GM18907 (cell line): ENCODE results near the gene TOPORS.
"Not testable (repeated sequence)": the region's sequence is repeated elsewhere in the genome, so short reads cannot be mapped to it uniquely, and the experiment has no call there.

Experiments used
- ATAC-seq: cut with Tn5 transposase; IDR thresholded peaks from one replicate; pipeline ENCODE4 v1.9.1; 2021; ENCODE audit warnings: mild to moderate bottlenecking, moderate library complexity; ENCODE audit not compliant: unreplicated experiment

The TOPORS gene

DNA sequence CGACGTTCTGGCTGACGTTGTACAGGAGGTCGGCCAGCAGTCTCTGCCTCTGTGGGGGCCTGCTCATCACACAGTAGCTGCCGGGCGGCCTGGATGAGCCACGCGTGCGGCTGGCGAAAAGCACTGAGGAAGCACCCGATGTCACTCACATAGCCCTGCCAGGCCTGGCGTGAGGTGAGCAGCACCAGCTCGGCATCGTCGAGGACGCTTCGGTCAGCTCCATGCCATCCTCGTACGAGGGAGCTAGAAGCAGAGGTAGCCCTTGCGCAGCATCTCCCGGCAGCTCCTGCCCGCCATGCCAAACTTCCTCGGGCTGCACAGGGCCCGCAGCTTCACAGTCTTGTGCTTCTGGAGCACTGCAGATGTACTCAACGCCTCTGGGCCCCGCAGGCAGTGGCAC, 14.4 kb upstream of the TOPORS start:
- ATAC-seq, result no peak

DNA sequence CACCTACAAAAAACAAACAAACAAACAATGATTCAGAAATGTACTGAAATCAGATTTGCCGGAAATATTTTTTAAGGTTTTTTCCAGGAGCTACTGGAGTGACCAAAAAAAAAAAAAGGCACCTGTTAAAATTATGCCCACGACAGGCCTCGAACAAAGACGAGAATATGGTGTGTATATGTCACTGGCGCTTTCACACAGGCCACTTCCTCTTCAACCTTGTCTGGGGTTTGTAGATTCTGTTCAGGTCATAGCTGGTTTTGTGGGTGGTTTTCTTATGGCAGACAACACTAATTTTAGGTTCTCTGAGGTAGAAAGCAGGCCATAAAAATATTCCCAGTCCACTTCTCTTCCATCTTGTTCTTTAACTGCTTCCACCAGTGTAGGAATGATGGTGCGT, 13.6 kb upstream of the TOPORS start:
- ATAC-seq, result no peak

DNA sequence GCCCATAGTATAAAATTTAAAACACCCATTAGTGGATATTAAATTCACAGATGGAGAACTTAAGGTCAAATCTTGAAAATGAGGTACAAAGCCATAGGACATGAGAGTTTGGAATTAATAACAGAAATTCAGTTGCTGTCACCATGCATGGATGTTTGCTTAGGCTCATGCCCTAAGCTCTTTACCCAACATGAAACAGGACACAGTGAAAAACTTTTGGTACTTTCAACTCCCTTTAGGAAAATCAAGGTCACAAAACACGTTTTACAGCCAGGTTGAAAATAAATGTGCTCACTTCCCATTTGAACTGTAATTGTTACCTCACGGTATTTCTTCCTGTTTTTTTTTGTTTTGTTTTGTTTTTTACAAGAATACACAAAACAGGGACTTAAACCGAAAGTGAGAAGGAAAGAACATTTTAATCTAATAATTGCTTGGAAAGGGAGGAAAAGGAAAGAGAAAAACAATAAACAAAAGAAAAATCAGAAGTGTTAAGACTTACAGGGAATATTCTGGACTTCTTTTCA, 6.1 kb upstream of the TOPORS start:
- ATAC-seq, result no peak

DNA sequence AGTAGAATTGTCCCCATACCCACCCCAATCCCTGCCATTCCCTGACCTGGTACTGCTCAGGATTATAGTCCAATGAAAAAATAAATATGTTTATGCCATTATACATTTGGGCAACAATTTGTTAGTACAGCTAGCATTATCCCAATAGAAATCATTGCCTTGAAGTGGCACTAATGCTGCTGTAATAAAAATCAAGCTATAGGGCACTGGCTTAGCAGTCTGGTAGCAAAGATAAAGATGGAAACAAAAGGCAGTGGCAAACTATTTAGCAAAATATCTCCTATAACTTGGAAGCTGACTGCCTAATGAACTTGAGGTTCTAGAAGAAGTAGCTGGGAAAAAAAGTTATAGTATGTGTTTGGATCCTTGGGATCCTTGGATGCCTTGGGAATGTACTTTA, 2.2 kb upstream of the TOPORS start:
- ATAC-seq, result no peak

DNA sequence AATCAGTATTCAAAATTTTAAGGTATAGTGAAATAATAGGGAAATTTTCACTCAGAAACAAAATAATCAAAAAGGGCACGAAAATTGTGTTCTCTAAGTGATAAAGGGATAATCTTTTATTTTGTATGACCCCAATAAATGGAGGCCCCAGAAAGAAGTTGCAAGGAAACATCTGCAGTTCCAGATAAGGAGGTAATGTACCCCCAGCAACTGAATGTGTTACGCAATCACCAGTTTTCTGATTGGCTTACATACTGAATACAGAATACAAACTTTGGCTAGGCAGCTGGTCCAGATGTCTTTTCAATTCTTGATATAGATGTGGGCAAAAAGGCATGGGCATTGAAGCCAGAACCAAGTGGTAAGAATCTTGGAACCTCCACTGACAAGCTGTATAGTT, 1.7 kb upstream of the TOPORS start:
- ATAC-seq, result no peak

DNA sequence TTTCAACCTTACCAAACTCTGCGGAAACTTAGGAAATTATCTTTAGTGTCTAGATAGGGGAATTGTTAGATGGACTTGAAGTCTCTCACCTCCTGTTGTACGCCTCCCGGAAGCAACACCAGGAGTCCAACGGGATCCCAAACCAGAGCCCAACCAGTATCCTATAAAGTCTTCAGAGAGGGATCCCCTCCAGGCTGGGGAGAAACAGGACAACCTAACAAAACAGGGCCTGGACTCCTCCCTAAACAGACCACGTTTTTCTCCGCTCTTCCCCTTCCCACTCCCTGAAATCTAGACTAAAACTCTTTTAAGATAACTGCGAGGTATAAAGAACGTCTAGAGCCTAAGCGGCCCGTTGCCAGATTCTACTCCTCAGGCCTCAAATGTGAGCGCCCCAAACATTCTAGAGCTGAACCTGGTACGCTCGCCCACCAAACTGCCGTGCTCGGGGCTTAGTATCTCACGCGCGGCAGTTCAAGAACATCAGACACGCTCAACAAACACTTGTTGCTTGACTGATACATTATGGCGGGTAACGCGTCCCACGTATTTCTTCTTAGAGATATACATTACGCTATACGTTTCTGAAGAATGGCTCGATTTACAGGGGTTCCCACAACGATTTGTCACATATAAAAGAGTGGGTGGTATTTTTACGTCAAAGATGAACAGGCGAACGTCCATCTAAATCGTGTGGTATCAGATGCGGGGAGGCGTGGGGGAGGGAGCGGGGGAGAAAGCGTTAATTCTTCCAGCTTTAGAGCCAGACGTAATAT, 922 bp downstream of the TOPORS start:
- ATAC-seq, result peak; percentile 5

DNA sequence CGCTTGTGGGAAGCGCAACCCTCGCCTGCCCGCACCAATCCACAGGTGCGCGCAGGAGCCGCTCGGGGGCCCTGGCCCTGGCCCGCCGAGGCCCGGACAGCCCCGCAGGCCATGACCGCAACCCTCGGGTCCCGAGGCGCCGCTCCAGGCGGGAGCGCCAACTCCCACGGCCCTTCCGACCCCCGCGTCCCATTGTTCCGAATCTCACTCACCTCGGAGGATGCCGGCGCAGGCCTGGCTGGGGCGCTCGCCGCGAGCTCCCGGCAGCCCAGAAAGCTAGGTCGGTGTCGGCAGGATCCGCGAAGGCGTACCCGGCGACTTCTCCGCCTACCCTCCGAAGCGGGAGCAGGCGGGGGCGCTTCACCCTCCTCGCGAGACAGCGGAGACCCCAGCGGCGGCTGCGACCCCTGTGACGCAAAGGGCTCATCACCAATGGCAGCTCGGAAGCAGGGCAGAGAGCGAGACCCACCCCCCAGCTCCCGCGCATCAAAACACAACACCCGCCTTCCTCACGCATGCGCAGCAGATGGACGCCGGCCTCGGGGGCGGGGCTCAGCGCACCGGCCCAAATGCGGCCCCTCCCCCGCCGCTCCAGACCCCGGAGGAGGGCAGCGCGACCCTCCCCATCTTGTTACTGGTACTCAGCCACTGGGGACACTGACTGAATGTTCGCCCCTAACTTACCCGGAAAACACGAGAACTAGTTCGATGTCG, 1.7 kb downstream of the TOPORS start:
- peak; percentile 76 for ATAC-seq

DNA sequence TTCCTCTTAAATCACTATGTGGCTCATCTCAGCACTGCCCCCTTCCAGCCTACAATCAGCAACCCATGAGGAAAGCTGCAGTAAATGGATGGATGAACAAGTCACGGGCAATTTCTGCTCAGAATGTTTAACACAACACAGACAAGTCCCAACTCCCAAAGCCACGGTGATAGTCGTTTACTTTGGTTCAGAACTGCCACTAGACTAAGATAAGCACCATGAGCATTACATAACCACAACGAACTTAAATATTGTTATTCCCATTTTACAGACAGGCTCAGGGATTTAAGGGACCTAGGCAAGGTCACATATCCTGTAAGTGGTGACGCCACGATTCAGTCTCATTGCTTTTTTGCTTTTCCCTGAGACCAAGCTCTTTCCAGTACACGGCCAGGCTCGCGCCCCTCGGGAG, 2.2 kb downstream of the TOPORS start:
- no peak for ATAC-seq

DNA sequence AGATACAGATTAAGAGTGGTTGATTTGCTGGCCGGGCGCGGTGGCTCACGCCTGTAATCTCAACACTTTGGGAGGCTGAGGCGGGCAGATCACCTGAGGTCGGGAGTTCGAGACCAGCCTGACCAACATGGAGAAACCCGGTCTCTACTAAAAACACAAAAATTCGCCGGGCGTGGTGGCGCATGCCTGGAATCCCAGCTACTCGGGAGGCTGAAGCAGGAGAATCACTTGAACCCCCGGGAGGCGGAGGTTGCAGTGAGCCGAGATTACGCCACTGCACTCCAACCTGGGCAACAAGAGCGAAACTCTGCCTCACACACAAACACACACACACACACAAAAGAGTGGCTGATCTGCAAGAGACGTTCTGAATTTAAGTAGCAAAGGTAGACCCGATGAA, 4.2 kb downstream of the TOPORS start:
- not testable (repeated sequence) for ATAC-seq

DNA sequence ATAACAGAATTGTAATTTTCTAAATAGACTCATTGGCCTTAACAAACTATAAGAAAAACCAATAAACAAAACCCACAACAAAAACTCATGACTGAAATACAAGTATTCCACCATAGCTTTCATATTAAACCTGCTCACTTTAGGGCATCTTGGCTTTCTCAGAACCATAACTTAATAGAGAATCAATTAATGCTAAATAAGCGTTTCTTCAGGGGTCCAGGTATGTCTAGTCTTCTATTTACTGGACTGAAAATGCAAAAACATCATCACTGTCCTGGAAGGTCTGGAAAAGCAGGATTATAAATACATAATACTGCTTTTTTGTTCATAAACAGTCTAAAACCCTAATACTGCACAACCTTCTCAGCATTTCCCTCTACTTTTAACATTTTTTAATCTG, 6.5 kb downstream of the TOPORS start:
- ATAC-seq, result no peak

DNA sequence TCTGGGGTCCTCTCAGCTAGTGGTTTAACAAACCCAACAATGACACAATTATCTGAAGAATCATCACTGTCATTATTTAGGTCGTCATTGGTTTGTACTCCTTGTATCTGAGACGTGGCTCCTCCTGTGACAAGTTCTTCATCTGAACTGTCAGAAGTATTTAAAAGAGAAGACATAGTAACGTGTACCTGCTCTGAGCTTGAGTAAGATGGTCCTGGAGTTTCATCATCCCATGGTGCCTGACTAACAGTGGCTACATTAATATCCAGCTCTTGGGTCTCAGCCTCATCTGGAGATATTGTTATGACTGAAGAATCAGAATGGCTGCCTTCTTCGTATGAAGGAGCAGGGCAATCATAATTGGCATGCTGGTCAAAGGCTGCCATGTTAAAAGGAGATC, 9.3 kb downstream of the TOPORS start:
- ATAC-seq, result no peak

DNA sequence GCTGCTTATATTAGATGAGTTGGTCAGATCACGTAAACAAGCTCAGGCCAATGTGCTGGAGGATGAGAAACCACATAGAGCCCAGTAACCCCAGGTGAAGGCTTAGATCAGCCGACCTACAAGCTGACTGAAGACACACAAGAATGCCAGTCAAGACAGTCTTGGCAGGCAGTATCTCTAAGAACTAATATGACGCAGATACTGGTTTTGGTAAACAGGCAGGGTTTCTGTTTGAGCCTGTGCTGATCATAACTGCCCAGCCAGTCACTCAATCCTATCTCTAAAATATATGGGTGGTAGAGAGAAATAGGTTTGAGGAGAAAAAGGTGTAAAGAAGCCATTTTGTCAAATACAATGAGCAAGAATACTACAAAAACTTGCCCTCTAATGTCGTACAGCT, 18.6 kb downstream of the TOPORS start:
- ATAC-seq, result no peak

DNA sequence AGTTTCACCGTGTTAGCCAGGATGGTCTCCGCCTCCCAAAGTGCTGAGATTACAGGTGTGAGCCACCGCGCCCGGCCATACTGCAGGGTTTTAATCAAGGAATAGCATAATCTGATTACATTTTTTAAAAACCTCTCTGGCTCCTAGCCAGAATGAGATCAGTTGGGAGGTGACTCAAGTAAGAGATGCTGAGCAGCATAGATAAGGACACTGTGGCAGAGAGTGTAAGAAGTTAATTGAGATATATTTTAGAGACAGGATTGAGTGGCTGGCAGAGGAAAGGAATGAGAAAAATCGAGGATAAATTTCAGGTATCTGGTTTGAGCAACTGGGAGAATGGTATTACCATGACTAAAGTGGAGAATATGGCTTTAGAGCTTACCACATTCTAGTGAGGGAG, 19.1 kb downstream of the TOPORS start:
- no peak for ATAC-seq

DNA sequence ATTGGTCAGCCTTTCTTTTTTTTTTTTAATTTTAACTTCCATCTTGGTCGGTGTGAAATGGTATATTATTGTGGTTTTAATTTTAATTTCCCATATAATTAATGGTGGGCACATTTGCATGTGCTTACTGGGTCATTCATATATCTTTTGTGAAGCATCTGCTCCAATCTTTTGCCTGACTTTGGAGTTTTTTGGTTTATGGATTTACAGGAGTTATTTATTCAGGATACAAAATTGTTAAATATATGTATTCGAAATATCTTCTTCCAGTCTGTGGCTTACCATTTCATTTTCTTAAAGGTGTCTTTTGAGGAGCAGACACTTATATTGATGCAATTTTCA, 25.7 kb downstream of the TOPORS start:
- ATAC-seq, result no peak

DNA sequence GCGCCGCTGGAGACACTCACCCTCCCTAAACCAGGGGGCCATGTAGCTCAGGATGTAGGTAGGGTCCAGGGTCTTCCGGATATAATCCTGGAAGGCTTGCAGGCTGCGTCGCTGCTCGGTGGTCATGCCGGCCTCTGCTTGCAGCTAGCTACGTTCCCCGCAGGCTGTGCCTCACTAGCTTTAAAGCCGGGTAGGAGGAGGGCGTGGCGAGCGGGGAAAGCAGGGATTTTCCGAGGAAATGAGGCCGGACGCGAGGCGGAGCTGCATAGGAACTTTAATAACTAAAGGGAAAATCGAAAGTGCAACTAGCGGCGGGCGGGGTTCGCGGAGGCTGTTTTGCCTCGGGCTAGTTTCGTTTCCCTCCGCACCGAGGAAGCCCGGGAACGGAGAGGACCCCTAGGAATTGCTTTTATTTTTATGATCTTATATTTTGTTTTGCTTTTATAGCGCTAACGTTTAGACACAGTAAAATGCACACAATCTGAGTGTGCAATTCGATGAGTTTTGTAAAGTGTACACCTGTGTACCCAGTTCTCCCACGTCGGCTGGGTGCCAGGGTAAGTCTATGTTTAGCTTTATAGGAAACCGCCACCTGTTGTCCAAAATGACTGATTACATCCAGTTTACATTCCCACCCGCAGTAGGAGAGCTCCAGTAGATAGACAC, 26.2 kb downstream of the TOPORS start, which contains the start of gene RIGI:
Gene RIGI (minus strand): TSS at position 156 of the 666 bp plus-strand sequence. CDS start 30 bp downstream, at position 126.
- ATAC-seq, result peak; percentile 86

DNA sequence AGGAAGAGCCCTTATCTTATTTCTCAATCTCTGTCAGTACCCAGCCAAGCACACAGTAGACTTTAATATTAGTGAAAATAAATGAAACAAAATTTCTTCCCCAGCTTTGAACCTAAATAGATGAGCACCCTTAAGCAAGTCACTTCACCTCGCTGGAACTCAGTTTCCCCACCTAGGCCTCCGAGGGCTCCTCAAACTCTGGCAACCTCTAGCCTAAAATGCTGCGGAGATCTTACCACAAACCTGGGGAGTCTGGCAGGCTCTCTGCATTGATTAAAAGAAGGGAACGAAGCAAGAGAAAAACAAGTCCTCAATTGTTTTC, 26.7 kb downstream of the TOPORS start:
- no peak for ATAC-seq

DNA sequence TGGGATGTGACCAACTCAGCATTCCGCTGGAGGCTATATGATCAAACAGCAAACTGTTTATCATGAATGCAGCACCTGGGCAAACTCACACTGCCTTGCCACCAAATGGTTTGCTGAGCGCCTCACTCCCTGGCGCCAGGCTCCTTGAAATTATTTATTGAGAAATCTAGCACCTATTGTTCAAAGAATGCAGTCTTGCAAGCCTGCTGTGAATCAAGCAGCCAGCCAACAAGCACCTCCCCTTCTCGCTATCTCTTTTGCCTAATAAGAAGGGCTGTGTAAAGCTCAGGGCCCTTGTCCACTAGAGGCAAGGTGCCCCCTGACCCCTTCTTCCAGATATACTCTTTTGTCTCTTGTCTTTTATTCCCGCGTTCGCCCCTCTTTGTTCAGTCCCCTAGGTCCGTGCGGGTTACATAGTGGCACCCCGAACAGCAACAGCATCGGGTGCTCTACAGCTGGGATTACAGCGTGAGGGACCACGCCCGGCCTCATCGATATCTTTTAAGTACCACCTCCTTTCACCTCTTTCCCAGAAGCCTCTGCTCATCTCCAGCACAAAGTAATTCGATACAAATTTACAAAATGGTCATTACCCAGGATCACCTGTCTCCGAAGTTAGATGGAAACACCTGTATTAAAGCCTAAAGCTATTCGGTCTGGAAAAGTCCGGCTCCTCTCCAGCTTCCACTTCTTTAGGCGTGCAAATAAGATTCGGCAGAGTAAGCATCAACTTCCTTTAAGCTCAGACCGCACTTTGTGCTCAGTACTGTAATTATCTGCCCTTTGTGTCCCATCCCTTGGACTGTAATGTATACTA, 27.3 kb downstream of the TOPORS start:
- ATAC-seq, result peak; percentile 33

DNA sequence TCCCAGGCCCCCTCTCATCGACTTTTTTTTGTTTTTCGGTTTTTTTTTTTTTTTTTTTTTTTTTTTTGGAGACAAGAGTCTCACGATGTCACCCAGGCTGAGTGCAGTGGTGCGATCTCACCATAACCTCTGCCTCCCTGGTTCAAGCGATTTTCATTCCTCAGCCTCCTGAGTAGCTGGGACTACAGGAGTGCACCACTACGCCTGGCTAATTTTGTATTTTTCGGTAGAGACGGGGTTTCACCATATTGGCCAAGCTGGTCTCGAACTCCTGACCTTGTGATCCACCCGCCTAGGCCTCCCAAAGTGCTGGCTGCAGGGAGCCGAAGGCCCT, 27.9 kb downstream of the TOPORS start:
- not testable (repeated sequence) for ATAC-seq

DNA sequence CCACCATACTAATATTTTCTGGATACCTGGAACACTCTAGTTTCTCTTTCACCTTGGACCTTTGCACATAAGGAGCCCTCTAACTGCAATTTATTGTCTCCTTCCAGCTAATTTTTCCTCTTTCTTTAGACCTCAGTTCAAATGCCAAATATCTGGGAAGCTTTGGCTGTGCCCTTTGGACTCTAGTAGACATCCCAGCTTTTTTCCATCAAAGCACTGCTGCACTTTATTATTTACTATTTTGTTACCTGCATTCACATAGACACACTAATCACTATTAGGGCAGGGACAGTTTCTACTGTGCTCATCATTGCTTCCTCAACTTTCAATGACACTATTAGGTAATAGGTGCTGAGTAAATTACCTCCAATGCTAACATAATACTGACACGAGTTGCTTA, 28.5 kb downstream of the TOPORS start:
- no peak for ATAC-seq

DNA sequence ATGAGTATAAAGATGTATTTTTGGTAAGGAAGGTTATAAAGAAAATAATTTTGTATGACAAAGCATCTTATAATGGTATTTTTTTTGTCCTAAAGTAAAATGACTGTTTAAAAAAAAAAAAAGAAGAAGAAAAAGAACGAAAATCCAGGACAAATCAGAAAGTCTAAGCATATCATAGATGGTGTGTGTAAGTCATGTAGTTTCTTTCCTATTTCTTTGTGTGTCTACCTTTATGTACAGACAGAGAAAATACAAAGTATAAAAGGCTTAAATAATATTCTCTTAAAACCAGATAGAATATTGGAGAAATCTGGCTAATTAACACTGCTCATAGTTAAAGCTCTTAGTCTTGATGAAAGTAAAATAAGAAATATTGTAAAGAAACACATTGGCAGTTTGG, 34.1 kb downstream of the TOPORS start:
- ATAC-seq, result no peak

DNA sequence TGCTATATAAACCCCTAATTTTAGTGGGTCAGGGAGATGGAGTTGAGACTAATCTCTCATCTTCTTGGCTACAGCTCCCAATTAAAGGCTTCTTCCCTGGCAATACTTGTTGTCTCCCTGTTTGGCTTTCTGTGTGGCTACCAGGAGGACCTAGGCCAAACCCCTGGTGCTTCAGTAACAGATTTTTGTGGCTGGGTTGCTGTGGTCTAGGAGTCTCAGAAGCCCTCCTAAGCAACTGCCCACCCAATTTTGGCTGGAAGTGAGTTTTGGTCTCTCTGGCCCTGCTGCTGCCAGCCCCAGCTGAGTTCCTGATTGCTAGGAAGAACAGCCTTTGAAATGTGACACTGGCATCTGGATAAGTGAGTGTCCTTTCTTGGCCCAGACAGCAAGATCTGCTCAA, 36.1 kb downstream of the TOPORS start:
- no peak for ATAC-seq
